Measurements from ENCODE around the gene FBXO8. TPM values are rescaled to one million over a fixed set of nuclear protein-coding genes. Genes with fewer than 3 reads are reported as not detected.

The FBXO8 gene
- total and polyA plus RNA-seq, 2 of the 4 experiments (the other 2 are of a cell fraction), result 11.3 to 25.6 TPM

DNA sequence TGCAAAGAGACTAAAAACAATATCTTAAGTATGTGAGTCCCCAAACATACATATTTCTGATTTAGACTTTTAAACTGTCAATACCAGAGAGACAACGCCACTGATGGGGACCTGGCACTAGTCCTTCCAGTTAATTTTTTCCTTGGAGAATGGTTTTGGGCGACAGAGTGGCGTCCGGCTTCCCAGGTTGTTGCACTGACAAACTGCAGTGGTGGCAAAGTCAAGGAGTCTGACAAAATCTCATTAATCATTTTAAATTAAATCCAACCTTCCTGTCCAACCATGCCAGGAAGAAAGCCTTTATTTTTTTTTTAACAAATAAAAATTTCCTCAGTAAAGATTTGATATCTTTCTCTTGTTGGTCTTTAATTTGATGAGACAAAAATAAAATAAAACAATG, 52.8 kb downstream of the FBXO8 start:
- TF ChIP-seq NFE2L2 (IDR thresholded peaks at IDR 0.05; ENCODE audit: low read depth, low read length) (no peak), FOS (IDR thresholded peaks at IDR 0.05; ENCODE audit: low read depth, low read length) (no peak)
- no peaks in the 10 kb centered on the region for H3K27me3 ChIP-seq (ENCODE audit: control insufficient read depth, insufficient read depth, low read length)
- in situ Hi-C loops (cut with MboI; ENCODE audit: low sequenced_read_pairs) (no loop called here), dilution Hi-C loops (cut with HindIII; ENCODE audit: low sequenced_read_pairs, unreplicated experiment) (no loop called here), intact Hi-C loops (cut with micrococcal nuclease) (no loop called here)
- no peaks in the 10 kb centered on the region for H3K4me1 ChIP-seq (ENCODE audit: control insufficient read depth, insufficient read depth, low read length)
- no peak overlapping the region for H3K23ac ChIP-seq (ENCODE audit: low read depth, low read length)
- DNase-seq (no peak), ATAC-seq (ENCODE audit: low read depth) (no peak)
- no peak overlapping the region for H2BK120ac ChIP-seq (ENCODE audit: low read depth, low read length)
- H4K20me1 ChIP-seq (ENCODE audit: insufficient read depth, low read length), result no peaks in the 10 kb centered on the region
- no peak overlapping the region for H3K4me2 ChIP-seq (ENCODE audit: low read depth, low read length)
- no peak overlapping the region for H4K5ac ChIP-seq (ENCODE audit: low read depth, low read length)
- H3K18ac ChIP-seq (ENCODE audit: low read depth, low read length), result no peak overlapping the region
- H2AFZ ChIP-seq (replicated peaks; ENCODE audit: low read length, poor library complexity), result no peak overlapping the region
- BruUV-seq (replicated peaks), result no TSS peak
- 100% methylated on average over 1 of the region's 4 CpGs; no CpG with 5 or more reads in 1 of the 2 experiments for WGBS, 2 experiments (ENCODE audit: extremely low coverage in 2 of 2, insufficient read length in 1 of 2)
- no peak overlapping the region for H3K14ac ChIP-seq (replicated peaks; ENCODE audit: low read depth, low read length)
- H3K9ac ChIP-seq (ENCODE audit: low read depth, low read length), result no peak overlapping the region
- H3K4me3 ChIP-seq (ENCODE audit: insufficient read depth, low read depth, low read length), result no peak overlapping the region
- no peak overlapping the region for H2BK5ac ChIP-seq (ENCODE audit: low read depth, low read length, poor library complexity, severe bottlenecking)
- H3K9me1 ChIP-seq (ENCODE audit: insufficient read depth, low read length), result no peaks in the 10 kb centered on the region
- no peaks in the 10 kb centered on the region for H3K9me3 ChIP-seq (ENCODE audit: control insufficient read depth, insufficient read depth, low read length)
- H4K8ac ChIP-seq (ENCODE audit: low read depth in 2 of 2, low read length in 2 of 2), result no peak overlapping the region
- H3K27ac ChIP-seq (ENCODE audit: insufficient read depth, low read length), result no peak overlapping the region
- CTCF ChIA-PET, result no interaction called here
- no peak overlapping the region for H4K91ac ChIP-seq (ENCODE audit: insufficient read depth, low read depth, low read length)
- no peaks in the 10 kb centered on the region for H3K36me3 ChIP-seq (ENCODE audit: control insufficient read depth, insufficient read depth, low read length)
- no peak overlapping the region for H3K56ac ChIP-seq (ENCODE audit: extremely low read depth, insufficient read depth, low read length)
- H3K4ac ChIP-seq (ENCODE audit: low read depth, low read length), result no peak overlapping the region
- no peak overlapping the region for H2AK9ac ChIP-seq (replicated peaks; ENCODE audit: low read depth, low read length, poor library complexity)
- H2AK5ac ChIP-seq (ENCODE audit: low read depth, low read length), result no peak overlapping the region
- no peaks in the 10 kb centered on the region for H3K79me1 ChIP-seq (ENCODE audit: low read depth in 1 of 2, low read length in 2 of 2)
- H2BK15ac ChIP-seq (ENCODE audit: low read depth, low read length), result no peak overlapping the region
- H2BK20ac ChIP-seq (ENCODE audit: low read depth, low read length), result no peak overlapping the region
- POLR2A ChIA-PET (ENCODE audit: unreplicated experiment), result no interaction called here
